Activated T-helper 1 cell treated with Interleukin-2 at 50 U/mL for 16 hours (primary cell): Measurements from ENCODE around the gene MGAT5.

Experiments used
- DNase-seq: peaks from one replicate; pipeline ENCODE4 v3.0.0-alpha.2; 2020; ENCODE audit warnings: low read depth

The MGAT5 gene

DNA sequence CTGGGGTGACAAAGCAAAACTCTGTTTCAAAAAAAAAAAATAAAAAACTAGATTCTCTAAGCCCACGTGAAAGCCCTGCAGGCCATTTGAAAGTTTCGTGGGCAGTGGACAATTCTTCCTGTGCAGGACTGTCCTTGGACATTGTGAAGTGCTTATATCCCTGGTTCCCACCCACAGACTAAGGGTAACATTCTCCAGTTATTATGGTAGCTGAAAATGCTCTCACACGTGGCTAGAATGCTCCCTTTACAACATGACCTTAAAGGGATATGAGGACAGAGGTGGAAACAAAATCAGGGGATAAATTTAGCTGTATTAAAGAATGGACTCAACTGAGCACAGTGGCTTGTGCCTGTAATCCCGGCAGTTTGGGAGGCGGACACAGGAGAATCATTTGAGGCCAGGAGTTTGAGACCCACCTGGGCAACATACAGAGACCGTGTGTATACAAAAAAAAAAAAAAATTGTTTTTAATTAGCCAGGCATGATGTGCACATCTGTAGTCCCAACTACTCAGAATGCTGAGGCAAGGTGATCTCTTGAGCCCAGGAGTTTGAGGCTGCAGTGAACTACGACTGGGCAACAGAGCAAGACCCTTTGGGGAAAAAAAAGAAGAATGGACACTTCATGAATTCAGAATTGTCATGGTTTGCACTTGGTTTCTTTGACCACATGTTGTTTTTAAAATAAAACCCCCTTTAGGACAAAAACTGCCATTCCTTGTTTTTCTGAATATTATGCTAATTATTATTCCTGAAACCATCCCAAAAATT is 167.9 kb downstream of the MGAT5 start:
- no peak for DNase-seq

DNA sequence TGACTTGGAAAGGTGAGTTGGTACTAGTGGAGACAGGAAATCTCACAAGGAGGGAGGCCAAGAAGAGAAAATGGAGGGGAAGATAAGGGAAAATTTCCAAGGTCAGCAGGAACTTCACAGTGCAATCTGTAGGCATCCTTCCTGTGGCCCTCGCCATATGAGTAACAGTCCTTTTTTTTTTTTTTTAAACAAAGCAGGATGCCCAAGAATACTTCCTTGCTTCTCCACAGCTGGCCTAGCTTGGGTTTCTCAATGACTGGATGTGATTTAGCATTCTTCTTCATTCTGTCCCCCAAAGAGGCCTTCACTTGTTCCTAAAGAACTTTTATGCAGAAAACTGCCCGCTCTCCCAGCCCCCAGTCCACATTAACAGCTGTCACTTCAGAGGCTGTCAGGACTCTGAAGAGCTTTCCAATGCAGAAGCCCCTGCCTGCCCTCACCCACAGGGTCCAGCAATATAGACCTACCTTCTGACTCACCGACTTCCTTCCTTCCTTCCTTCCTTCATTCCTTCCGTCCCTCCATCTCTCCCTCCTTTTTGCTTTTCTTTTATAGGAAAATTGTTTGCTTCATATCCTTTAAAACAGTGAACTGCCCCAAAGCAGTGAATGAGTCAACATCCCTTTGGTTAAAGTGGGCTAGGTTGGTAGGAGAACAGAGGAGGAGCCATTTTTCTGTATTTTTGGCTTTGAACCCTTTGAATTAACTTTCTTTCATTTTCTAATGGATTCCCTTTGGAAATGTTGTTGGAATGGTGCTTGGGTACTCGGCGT is 172.0 kb downstream of the MGAT5 start:
- no peak for DNase-seq

DNA sequence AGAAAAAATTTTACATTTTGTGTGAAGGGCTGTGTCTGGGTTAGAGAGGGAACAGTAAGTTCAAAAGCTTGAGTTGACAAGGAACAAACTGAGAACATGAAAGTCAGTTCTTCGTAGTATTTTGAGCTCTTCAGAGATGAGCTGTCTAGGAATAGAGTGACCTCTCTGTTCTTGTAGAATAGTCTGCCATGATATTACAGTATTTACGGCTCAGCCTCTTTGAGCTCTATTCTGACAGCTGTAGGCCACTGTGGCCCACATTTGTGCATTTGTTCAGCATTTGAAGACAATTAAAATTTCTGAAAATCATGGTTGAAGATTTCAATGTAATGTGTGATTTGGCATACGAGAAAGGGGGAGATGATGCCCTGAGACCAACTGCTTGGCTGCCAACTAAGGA is 172.8 kb downstream of the MGAT5 start:
- DNase-seq, result no peak

DNA sequence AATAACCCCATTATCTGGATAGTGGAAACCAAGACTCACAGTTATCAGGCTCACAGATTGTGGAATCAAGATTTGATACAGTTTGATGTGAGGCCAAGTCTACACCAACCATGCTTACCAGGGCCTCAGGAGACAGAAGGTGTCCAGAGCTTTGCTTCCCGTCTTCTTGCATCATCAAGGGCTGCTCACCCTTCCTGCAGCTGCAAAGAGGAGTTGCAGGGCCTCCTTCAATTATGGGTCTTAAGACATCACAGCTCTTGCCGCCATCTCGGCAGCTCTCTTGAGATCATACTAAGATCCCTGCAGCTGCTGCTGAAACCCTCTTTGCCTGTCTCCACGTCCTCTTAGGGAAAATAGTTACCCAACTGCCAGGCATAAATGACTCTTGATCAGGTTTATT is 176.0 kb downstream of the MGAT5 start:
- DNase-seq, result no peak

DNA sequence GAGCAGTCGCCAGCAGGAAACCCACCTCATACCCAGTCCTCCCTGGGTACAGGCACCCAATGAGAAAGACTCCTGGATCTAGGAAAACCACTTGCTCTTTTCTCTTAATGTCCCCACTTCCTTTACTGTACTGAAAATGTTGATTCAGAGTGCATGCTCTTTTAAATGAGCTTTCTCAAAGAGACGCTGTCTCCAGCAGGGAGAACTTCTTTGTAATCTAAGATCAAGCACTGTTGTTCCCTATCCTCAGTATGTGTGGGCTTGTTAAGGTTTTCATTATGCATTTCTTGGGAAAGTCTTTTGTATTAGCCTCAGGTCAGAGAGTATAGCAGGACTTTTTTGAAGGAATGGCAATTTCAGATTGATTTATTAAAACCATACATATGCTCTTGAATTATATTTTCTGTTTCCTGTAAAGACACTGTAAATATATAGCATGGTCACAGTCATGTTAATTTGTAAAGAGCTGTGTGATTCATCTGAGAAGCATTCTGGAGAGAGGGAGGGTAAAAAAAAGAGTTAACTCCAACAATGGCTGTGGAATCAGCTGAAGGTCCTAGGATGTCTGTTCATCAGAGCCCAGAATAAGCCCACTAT is 178.1 kb downstream of the MGAT5 start:
- no peak for DNase-seq

DNA sequence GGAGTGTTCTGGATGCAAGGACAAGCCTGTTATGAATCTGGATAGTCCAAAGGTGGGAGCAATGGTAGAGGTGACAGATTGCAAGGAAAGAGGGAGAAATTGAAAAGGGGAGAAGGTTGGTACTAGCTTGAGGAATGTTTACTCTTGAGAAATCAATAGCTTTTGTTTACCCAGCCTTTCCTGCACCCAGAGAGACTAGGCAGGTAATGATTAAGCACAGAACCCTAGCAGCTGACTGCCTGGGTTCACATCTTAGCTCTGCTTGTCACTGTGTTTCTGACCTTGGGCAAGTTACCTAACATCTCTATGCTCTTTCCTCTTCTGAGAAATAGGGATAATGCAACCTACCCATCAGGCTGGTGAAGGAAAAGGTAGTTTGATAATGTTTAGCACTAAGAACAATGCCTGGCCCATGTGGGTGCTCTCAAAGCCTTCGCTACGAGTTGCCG is 178.6 kb downstream of the MGAT5 start:
- no peak for DNase-seq

DNA sequence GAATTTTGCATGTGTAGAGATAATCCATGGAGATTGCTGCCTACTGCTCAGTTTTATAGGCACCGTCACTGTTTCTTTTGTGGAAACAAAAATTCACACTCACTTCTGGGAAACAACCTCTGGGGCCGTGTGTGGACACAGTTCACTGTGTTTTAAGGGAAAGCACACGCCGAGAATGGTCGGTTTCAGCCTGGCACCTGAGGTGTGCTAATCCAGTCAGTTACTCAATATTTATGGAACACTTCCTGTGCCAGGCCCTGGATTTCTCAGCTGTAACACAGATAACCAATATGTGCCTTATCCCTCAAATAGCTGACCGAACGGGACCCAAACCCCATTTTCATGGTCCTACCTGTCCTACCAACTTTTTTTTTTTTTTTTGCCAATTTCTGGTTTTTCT is 179.6 kb downstream of the MGAT5 start:
- no peak for DNase-seq

DNA sequence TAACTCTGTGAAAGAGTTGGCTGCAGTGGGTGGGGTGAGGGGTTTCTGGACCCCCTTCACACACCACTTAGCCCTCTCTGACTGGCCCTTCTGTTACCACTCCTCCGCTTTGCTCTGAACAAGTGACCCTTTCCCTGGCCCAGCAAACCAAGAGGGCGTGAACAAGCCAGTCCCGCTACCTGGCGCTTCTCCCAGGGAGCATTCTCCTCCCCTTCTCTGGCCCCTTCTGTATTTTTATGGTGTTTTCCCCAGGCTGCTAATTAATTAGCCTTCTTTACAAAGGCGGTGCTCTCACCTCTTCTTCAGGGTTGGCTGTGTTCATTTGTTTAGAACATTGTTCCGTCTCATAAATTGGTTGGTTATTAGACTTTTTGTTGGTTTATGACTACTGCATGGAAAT is 180.1 kb downstream of the MGAT5 start:
- no peak for DNase-seq

DNA sequence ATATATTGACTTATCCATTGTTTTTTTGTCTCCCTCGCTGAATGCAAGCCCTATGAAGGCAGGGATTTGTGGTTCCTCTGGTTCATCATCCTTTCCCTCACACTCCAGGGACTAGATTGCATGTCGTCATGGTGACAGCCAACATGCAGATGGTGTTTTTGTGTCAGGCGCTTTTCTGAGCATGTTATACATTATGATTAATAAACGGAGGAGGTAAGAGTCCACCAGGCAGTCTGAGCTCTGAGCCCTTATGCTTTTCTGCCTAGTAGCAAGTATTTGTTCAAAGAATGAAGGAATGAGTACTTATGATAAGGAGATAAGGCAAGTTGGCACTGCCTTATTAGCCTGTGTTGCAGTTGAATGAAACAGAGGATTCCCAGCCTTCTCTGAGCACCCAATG is 181.6 kb downstream of the MGAT5 start:
- DNase-seq, result no peak

DNA sequence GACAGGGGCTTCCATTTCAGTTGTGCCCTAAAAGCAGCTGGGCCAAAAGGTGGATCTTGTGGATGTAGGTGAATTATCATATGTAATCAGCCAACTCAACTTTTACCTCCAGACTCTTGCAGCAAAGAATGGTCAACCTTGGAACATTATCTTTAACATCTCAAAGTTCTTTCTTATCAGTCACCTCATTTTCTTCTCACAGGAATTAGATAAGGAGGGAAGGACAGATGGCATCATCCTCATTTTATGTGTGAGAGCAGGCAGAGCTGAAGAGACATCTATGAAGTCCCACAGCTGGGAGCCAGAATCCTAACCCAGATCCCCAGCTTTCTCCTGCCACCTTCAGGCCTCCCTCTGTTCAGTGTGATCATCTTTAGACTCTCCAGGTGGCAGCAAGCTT is 182.1 kb downstream of the MGAT5 start:
- no peak for DNase-seq

DNA sequence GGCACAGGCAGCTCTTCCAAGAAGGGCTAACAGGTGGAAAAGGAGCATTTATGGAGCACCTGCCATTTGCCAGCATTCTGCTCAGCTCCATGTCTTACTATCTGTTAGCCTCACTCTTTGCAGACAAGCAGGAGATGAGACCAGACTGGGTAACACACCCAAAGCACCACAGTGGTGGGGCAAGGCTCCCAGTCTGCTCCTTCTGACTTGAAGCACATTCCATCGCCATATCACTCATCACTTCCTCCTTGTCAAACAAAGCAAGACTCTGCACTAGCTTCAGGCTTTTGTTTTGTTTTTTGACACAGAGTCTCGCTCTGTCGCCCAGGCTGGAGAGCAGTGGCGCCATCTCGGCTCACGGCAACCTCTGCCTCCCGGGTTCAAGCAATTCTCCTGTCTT is 182.8 kb downstream of the MGAT5 start:
- DNase-seq, result no peak

DNA sequence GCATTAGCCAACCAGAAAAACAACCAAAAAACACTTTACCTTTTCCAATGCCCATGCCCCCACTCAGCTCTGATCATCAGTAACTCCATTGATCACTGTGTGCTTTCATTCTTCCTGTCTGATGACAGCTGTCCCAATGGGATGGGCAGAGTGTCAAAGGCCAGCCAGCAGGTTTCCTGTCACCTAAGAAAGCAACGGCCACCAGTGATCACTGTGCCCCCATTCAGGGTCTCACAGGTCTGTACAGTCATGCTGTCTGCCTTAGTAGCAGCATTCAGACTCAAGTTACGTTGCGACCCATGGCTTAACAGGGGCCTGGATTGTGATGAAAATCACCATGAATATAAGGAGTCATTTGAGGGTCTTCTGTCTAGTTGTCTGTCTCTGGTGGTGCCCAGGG is 184.5 kb downstream of the MGAT5 start:
- DNase-seq, result no peak

DNA sequence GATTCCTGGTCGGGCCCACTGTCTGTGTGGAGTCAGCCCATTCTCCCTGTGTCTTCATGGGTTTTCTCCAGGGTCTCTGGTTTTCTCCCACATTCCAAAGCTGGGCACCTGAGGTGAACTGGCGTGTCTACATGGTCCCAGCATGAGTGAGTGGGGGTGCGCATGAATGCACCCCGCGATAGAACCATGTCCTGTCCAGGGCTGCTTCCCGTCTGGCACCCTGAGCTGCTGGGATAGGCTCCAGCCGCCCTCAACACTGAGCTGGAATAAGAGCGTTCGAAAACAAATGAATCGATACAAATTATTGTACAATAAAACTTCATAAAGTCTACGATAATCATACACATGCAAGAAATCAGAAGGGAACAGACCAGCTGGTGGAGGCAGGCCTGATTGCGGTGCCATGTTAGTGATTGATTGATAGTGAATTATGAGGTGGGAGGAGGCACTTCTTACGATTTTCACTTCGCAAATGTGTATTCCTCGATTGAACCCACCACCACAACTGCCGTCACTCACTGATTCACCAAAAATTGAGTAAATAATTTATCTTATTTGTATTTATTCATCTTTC is 186.6 kb downstream of the MGAT5 start:
- DNase-seq, result no peak

DNA sequence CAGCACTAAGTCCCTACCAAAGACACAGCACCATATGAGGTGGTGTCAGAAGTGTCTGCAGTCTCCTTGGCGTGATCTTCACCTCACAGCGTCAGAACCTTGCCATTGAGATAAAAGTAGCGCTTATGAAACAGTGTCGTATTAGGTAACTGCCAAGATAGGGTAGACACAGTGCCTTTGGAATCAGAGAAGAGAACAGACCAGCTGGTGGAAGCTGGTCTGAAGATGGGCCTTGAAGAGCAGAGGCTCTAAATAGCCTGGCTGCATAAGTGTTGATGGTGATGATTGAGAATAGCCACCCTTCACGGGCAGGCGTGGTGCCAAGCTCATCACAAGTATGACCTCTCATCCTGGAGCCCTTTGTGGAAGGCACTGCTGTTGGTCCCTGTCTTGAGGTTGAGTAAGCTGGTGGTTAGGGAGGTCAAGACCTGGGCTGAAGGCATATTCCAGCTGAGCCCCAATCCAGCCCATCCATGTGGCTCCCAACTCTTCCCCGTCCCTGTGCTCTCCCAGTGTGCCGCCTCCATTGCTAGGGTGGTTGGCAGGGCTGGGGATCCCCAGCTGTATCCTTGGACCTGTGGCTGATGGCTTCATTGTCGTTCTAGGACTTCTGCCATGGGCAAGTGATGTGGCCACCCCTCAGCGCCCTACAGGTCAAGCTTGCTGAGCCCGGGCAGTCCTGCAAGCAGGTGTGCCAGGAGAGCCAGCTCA is 187.4 kb downstream of the MGAT5 start:
- no peak for DNase-seq

DNA sequence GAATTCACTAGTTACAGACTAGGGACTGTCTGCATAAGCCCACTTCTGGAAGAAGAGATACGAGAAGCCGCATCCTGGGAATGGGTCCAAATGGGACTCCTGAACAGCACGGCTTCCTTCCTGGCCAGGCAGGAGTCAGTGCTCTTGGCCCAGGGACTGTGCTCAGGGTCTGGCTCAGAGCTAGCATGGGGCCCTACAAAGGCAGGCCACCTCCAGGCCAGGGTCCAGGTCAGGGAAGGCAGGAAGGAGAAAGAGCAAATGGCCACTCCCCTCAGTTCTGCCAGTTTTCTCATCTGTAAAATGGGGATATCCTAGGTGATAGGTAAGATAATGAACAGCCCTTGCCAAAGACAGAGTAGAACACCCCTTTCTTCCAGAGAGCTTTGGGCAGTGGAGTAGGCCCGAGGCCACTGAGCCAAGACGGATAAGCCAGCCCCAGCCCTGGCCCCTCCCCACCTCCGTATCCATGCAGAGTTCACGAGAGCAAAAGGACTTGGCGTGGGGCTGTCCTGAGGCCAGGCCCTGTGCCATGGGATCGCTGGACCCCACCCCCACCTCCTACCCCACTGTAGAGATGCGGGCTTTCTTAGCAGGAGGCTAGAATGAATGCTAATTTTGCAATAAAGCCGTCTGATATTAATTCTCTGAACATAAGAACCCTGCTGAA is 190.1 kb downstream of the MGAT5 start:
- DNase-seq, result no peak

DNA sequence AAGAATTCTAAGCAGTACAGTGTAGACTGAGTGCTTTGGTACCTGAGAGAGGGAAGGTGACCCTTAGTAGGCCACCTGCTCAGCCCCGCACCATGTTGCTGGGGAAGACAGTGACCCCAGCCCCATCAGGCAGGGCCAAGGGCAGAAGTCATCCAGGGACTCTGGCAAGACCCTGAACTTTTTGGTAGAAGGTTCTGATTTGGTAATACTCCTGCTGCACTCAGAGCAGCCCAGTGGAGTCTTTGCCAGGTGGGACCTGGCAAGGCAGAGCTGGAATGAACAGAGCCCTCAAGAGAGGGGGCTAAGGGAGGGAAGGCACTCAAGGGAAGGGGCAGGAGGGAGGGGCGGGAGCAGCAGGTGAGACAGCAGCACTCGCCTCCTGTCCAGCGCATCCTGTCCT is 191.2 kb downstream of the MGAT5 start:
- DNase-seq, result no peak

DNA sequence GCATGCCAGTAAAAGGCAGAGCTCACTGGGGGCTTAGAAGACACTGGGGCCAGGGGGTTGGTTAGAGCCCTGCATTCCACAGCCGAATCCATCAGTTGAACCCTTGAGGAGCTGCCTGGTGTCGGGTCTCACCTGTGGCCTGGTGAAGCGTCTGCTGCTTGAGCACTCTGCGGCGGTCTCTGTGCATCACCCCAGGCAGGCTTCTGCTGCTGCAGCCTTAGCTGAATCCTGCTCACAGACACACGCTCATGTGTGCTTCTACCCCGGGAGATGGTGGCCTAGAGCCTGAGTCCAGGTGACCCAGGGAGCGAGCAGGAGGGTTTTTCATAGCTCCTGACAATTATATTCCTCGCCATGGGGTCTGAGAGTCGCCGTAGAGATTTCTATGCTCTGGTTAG is 192.1 kb downstream of the MGAT5 start:
- DNase-seq, result no peak

DNA sequence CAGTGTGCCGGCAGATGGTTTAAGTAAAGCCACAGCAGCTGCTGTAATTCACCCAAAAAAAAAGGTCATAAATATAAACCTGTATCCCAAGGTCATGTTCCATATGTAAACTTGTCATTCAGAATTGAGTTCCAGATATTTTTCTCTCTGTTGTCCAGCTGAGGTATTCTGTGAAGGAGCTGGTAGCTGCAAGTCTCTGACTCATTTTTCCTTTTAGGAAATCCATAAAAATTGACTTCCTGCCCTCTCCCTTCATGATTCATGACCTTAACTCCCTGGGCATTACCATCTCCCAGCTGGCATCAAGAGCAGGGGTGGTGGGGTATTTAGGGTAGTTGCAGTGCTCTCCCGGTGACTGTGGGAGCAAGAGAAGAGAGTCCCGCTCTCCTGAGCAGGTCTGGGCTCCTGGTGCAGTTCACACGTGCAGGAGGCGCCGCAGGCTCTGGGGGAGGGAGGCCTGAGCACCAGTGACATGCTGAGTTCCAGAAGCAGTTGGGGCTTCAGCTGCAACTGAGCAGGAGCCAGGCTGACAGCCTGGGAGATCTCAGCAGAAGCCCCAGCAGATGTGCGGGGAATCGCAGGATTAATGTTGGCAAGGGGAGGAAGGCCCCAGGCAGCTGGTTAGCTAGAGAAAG is 192.6 kb downstream of the MGAT5 start:
- DNase-seq, result no peak

DNA sequence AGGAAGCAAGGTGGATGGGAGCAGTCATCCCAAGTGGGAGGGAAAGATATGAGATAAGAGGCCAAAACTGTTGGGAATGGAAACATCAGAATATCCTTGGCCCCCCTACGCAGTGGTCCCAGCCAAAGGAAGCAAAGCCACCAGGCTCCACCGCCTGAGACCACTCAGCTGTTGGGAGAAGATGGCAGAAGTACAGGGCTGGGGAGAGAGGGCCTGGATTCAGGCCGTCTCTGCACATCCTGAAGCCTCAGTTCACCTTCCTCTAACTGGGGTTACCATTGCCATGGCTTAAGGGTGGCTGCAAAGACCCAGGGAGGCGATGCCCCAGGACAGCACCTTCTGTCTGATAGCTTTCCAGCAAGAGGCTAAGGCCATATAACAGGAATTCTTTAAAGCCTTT is 193.8 kb downstream of the MGAT5 start:
- DNase-seq, result no peak

DNA sequence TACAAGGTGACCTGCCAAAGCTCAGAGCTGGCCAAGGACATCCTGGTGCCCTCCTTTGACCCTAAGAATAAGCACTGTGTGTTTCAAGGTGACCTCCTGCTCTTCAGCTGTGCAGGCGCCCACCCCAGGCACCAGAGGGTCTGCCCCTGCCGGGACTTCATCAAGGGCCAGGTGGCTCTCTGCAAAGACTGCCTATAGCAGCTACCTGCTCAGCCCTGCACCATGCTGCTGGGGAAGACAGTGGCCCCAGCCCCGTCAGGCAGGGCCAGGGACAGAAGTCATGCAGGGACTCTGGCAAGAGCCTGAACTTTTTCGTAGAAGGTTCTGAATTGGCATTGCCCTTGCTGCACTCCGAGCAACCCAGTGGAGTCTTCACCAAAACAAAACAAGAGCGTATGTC is 194.8 kb downstream of the MGAT5 start:
- no peak for DNase-seq

DNA sequence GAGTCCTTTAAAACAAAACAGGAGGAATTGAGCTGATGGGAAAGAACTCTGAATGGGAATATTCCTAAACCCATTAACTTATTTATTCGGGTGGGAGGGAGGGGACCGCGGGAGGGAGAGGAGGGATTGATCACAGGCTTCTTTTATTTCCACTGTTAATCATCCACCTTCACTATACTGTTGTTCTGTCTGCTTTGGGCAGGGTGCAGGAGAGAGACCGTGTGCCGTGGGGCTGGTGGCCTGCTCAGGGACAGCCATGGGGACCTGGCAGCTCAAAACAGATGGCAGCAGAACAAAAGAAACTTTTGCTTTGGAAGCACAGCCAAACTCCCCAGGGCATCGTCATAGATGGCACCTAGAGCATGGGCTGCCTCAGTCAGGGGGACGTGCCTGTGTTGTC is 195.3 kb downstream of the MGAT5 start:
- DNase-seq, result no peak
